ENCODE data around the gene DCAF8. TPM values are rescaled to one million over a fixed set of nuclear protein-coding genes. Genes with fewer than 3 reads are reported as not detected.

The DCAF8 gene
- total and polyA plus RNA-seq, 2 donors (not counting 3 experiments of a cell fraction or from before 2014, with no cell fraction given): 85.5 to 106 TPM

- Histone ChIP-seq H3K79me2 (ENCODE audit: control insufficient read depth, insufficient read depth, low read length) (no peaks in the 10 kb centered on the region), H2AFZ (ENCODE audit: low read depth, low read length) (no peak overlapping the region), H3K9me1 (replicated peaks; ENCODE audit: control insufficient read depth, extremely low read depth, insufficient read depth, low read length) (no peaks in the 10 kb centered on the region), H4K20me1 (replicated peaks; ENCODE audit: control insufficient read depth, extremely low read depth, insufficient read depth, low read length) (no peaks in the 10 kb centered on the region), H3K4me1 (ENCODE audit: control insufficient read depth, extremely low read depth, insufficient read depth, low read length) (no peaks in the 10 kb centered on the region), H3K36me3 (ENCODE audit: control insufficient read depth in 2 of 2, extremely low read depth in 1 of 2, insufficient read depth in 2 of 2, low read length in 2 of 2) (no peaks in the 10 kb centered on the region), H3K9me3 (replicated peaks; ENCODE audit: control insufficient read depth, insufficient read depth, low read length) (no peaks in the 10 kb centered on the region), H3K27me3 (ENCODE audit: control insufficient read depth in 2 of 2, insufficient read depth in 2 of 2, low read length in 2 of 2) (peaks cover 0 to 2% of the 10 kb centered on the region in 2 experiments), H3K9ac (replicated peaks; ENCODE audit: extremely low read depth, insufficient read depth, low read length) (no peak overlapping the region), H3K27ac (ENCODE audit: insufficient read depth, low read depth, low read length) (no peak overlapping the region), H3K4me2 (ENCODE audit: insufficient read depth, low read length) (no peak overlapping the region), H3K4me3 (replicated peaks in 1 of 3; ENCODE audit: insufficient read depth in 1 of 3, low read depth in 1 of 3, low read length in 3 of 3) (no peak overlapping the region)
- no peak for DNase-seq (ENCODE audit: low read depth, low spot score)
- FAIRE-seq: no peak
- POLR2A ChIA-PET: no interaction called here
- no peak for TF ChIP-seq FOS (IDR thresholded peaks at IDR 0.05; ENCODE audit: borderline replicate concordance, insufficient read depth, low read length)
- no peak for TF ChIP-seq JUN (IDR thresholded peaks at IDR 0.05; ENCODE audit: borderline replicate concordance, insufficient read depth, insufficient read length, low read depth)
- TF ChIP-seq MAX (IDR thresholded peaks at IDR 0.05; ENCODE audit: insufficient read depth, insufficient read length): no peak
- no peak for TF ChIP-seq POLR2A (IDR thresholded peaks at IDR 0.05; ENCODE audit: low read depth, low read length)
- no peak for TF ChIP-seq POLR2AphosphoS5 (IDR thresholded peaks at IDR 0.05; ENCODE audit: insufficient read depth, low read depth, low read length)
- no peak for TF ChIP-seq MYC (IDR thresholded peaks at IDR 0.05; ENCODE audit: low read depth, low read length)
- no peak for TF ChIP-seq EZH2 (IDR thresholded peaks at IDR 0.05; ENCODE audit: borderline replicate concordance, low read depth, low read length, severe bottlenecking)
- no TSS peak for BruUV-seq (replicated peaks)
- CTCF ChIA-PET: no interaction called here
- dilution Hi-C loops (cut with MboI; ENCODE audit: extremely low pct_ligation_motif_present, low sequenced_read_pairs) (no loop called here), intact Hi-C loops (cut with micrococcal nuclease) (no loop called here)
These were observed 8.7 kb upstream of the DCAF8 start for GRCh38 chr1:160271025-160271424.

GRCh38 chr1:160267284-160267991 is 5.1 kb upstream of the DCAF8 start:
- peaks cover 0 to 2% of the 10 kb centered on the region in 2 experiments for H3K27me3 ChIP-seq (ENCODE audit: control insufficient read depth in 2 of 2, insufficient read depth in 2 of 2, low read length in 2 of 2)
- BruUV-seq (replicated peaks): no TSS peak
- H3K9me1 ChIP-seq (replicated peaks; ENCODE audit: control insufficient read depth, extremely low read depth, insufficient read depth, low read length): no peaks in the 10 kb centered on the region
- DNase-seq (ENCODE audit: low read depth, low spot score): no peak
- peaks cover 5% of the 10 kb centered on the region for H3K4me1 ChIP-seq (ENCODE audit: control insufficient read depth, extremely low read depth, insufficient read depth, low read length)
- TF ChIP-seq CTCF (IDR thresholded peaks at IDR 0.05; ENCODE audit: extremely low read depth in 1 of 2, insufficient read depth in 1 of 2, low read depth in 1 of 2, low read length in 2 of 2) (no peak), GATA2 (IDR thresholded peaks at IDR 0.05; ENCODE audit: insufficient read depth, insufficient read length, low read depth, low read length) (no peak), JUN (IDR thresholded peaks at IDR 0.05; ENCODE audit: borderline replicate concordance, insufficient read depth, insufficient read length, low read depth) (no peak), POLR2A (IDR thresholded peaks at IDR 0.05; ENCODE audit: low read depth, low read length) (no peak), POLR2AphosphoS5 (IDR thresholded peaks at IDR 0.05; ENCODE audit: insufficient read depth, low read depth, low read length) (no peak), EZH2 (IDR thresholded peaks at IDR 0.05; ENCODE audit: borderline replicate concordance, low read depth, low read length, severe bottlenecking) (no peak)
- ChIA-PET CTCF (interaction anchor here (1.3 to 3.6 kb wide), 2 partner anchors 15 to 74 kb away, joined by 5 to 16 read pairs; no protein-coding TSS in a partner anchor), POLR2A (no interaction called here)
- H3K4me2 ChIP-seq (ENCODE audit: insufficient read depth, low read length): no peak overlapping the region
- H3K79me2 ChIP-seq (ENCODE audit: control insufficient read depth, insufficient read depth, low read length): no peaks in the 10 kb centered on the region
- H3K27ac ChIP-seq (ENCODE audit: insufficient read depth, low read depth, low read length): no peak overlapping the region
- no peaks in the 10 kb centered on the region for H4K20me1 ChIP-seq (replicated peaks; ENCODE audit: control insufficient read depth, extremely low read depth, insufficient read depth, low read length)
- no peak overlapping the region for H3K4me3 ChIP-seq (replicated peaks in 1 of 3; ENCODE audit: insufficient read depth in 1 of 3, low read depth in 1 of 3, low read length in 3 of 3)
- dilution Hi-C loops (cut with MboI; ENCODE audit: extremely low pct_ligation_motif_present, low sequenced_read_pairs): no loop called here
- H3K9me3 ChIP-seq (replicated peaks; ENCODE audit: control insufficient read depth, insufficient read depth, low read length): no peaks in the 10 kb centered on the region
- H3K9ac ChIP-seq (replicated peaks; ENCODE audit: extremely low read depth, insufficient read depth, low read length): no peak overlapping the region
- no peaks in the 10 kb centered on the region for H3K36me3 ChIP-seq (ENCODE audit: control insufficient read depth in 2 of 2, extremely low read depth in 1 of 2, insufficient read depth in 2 of 2, low read length in 2 of 2)
- no peak overlapping the region for H2AFZ ChIP-seq (ENCODE audit: low read depth, low read length)
- intact Hi-C loops (cut with micrococcal nuclease): no loop called here
- FAIRE-seq: no peak

Measured in endothelial cell of umbilical vein (primary cell).